Fibroblast of skin of right quadriceps (primary cell): ENCODE results near the gene CCDC142.
A peak's percentile ranks its signal among the peaks of the same experiment; 100 is the strongest.
"Not testable (repeated sequence)": the region's sequence is repeated elsewhere in the genome, so short reads cannot be mapped to it uniquely, and the experiment has no call there.

Experiments used
- DNase-seq: peaks from one replicate; pipeline ENCODE4 v3.0.0-alpha.2; 2013

CCDC142 gene

DNA sequence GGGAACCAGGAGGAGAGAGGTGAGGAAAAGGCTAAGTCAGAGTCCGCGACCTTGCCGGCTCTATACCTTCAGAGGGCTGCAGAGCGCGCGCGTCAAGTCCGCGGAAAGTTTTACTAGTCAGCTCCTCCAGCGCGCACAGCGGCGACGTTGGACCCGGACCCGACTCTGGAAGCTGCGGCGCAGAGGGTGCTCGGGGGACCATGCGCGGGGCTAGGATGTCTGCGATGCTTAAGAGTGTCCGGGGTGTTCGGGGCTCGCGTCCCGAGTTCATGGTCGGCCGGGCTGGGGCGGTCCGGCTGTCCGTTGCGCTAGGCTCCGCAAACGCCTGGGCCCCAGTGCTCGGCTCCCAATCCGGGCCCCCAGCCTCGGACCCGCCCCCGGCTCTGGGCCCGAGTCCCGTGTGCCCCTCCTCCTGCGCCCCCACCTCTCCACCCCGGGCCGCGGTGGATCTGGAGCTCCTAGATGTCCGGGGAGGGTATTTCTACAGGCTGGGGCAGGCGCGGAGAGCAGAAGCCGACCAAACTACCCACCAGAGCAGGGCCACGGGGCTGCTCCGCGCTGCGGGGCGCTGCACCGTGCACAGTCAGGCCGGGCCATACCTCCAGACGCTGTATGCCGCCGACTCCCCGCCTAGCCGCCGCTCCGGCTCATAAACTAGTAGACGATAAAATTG, 16.6 kb upstream of the CCDC142 start, which contains the start of gene LBX2:
LBX2 (minus strand) TSS at position 337 of the 673 bp plus-strand sequence; CDS start at position 271, 66 bp downstream.
- DNase-seq, result no peak

DNA sequence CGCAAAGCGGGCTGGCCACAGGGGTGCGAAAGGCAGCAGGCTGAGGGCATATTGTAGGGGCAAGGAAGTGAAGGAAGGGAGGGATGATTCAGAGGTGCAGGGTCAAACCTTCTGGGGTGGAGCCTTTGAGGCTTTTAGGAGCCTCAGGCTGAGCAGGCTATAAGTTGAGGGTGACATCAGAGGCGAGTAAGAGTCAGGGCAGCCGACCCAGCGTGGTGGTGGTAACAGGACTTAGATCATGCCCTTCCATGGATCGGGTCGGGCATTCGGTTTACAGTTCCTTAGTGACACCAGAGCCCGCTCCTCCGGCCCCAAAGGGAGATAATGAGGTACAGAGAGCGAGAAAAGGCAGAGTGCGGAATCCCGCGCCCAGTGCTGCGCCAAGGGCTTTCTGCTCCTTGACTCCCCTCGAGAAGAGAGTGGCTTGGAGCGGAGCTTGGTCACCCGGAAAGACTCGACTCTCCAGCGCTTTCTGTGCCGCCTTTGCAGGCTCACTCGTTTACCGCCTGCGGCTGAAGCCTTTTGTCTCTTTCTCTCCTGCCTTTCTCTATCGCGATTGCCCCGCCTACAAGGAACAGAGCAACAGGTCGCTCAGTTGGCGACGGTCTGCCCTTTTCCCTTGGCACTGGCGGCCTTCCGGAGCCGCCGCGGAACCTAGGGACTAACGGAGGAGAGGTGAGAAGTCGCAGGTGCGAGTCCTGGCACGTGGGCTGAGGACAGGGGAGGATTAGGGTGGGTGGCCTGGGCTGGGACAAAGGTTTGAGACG, 15.9 kb upstream of the CCDC142 start:
- no peak for DNase-seq

DNA sequence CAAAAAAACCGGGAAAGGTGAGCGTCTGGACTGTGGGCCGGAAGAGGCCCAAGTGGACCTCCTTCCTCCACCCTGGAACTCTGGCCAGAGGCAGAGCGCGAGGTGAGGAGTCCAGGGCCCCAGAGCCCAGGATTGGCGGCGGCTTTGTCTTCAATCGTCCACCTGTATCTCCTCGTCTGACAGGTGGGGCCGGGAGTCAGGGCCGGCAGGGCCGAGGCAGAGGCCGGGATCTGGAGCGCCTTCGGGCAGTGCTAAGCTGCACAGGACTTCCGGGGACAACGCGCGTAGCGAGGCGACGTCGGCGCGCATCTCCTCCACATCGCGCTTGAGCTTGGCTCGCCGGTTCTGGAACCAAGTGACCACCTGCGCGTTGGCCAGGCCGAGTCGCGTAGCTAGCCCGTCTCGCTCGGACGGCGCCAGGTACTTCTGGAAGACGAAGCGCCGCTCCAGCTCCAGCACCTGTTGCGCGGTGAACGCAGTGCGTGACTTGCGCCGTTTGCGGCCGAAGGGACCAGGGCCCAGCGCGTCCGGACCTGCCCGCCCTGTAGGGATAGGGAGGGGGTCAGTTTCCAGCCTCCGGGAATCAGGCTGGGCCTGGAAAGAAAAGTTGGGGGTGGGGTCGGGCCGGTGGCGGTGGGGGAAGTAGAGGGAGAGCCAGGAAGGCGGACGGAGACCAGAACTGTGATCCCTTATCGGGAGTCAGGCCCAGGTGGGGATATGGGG, 15.1 kb upstream of the CCDC142 start:
- no peak for DNase-seq

DNA sequence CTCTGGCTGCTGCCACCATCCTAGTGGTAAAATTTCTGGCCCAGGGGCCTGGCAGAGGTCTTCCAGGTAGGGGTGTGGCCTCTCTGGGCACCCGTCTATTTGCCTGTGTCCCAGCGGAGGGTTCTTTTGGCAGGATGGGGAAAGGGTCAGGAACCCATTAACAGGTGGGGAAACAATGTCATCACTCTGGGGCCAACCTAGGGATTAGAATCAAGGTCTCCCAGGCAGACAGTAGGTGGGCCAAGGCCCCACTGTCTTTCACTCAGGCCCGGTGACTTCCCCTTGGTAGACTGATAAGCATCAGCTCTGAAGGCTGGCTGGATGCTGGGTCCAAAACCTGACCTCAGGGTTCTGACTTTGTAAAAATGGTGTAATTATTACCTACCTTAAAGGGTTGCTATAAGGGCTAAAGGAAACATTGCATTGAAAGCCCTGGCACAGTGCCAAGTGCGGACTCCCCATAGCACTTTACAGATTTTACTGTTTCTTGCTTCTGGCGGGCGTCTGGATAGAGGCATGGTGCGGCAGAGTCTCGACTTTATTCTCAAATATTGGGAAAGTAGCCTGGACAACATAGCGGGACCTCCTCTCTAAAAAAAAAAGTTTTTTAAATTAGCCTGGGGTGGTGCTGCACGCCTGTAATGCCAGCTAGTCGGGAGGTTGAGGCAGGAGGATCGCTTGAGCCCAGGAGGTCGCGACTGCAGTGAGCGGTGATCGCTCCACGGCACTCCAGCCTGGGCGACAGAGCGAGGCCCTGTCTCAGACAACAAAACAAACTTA, 14.4 kb upstream of the CCDC142 start:
- no peak for DNase-seq

DNA sequence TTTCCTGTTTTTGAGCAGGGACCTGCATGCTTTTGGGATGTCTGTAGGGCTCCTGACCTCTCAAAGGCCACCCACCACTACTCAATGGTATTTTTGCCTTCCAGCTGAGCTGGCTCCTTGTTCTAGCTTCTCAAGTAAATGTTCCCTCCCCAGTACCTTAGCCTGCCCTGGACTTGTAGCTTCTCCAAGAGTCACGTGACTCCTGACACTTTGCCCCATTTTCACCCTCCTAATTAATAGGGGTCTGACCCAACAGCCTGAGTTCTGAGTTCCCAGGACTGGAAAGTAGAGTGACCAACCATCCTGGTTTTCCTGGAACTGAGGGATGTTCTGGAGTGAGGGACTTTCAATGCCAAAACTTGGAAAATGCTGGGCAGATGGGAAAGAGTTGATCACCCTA, 12.6 kb upstream of the CCDC142 start:
- no peak for DNase-seq

DNA sequence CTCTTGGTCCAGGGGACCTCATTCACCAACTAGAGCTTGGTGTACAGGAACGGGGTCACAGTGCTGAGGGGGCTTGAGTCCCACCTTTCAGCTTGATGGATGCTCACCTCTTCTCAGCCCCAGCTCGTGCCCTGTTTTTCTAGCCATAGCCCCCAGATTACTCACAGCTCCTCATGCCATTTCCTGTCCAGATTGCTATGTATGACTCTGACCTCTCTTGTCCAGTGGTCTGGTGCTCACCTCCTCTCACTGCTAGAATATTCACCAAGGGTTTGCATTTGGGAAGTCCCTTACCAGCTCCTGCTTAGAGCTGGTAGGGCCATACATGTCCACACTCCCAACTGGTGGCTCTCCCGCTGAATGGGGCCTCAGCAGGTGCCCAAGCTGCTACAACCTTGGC, 10.7 kb upstream of the CCDC142 start:
- DNase-seq, result no peak

DNA sequence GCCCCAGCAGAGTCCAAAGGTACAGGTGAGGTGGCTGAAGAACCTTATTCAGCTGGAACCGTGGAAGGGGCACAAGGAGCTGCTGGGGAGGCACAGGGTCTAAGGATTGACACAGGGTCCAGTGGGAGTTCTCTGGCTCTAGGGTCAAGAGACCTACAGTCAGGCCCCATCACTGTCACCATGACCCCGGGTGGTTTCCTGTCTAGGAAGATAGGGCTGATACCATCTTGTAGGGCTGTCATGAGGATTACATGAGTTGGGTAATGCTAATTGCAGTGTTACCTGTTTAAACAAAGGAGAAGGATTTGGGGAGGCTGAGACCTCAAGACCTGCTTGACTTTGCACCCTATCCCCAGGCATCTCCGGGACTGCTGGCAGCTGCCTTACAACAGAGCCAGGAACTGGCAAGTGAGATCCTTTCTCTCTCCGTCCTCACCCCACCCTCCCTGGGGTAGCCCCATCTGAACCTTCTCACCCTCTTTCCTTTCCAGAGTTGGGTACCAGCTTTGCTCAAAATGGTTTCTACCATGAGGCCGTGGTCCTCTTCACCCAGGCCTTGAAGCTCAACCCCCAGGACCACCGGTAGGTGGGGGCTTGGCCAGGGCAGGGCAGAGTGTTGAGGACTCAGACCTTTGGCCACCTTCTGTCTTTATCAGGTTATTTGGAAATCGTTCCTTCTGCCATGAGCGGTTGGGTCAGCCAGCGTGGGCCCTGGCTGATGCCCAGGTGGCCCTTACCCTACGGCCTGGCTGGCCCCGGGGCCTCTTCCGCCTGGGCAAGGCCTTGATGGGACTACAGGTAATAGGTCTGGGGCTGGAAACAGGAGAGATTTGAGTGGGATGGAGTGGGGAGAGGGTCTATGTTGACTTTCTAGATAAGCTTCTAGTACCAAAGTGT, 9.1 kb upstream of the CCDC142 start:
- no peak for DNase-seq

DNA sequence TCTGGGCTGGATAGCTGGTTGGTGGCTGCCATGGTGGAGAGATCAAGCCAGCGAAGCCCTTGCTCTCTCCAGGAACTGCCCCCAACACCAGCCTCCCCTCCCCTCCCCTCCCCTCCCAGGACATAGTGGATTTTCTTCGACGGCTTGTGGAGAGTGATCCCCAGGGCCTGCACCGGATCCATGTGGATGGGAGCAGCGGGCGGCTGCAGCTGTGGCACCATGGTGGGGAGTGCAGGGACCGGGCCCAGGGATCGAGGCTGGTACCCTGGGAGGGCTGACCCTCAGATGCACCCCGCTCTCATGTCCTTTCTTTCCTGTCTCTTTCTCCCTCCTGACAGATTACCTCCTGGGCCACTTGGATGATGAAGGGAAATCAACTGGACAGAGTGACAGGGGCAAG, 7.1 kb upstream of the CCDC142 start:
- no peak for DNase-seq

DNA sequence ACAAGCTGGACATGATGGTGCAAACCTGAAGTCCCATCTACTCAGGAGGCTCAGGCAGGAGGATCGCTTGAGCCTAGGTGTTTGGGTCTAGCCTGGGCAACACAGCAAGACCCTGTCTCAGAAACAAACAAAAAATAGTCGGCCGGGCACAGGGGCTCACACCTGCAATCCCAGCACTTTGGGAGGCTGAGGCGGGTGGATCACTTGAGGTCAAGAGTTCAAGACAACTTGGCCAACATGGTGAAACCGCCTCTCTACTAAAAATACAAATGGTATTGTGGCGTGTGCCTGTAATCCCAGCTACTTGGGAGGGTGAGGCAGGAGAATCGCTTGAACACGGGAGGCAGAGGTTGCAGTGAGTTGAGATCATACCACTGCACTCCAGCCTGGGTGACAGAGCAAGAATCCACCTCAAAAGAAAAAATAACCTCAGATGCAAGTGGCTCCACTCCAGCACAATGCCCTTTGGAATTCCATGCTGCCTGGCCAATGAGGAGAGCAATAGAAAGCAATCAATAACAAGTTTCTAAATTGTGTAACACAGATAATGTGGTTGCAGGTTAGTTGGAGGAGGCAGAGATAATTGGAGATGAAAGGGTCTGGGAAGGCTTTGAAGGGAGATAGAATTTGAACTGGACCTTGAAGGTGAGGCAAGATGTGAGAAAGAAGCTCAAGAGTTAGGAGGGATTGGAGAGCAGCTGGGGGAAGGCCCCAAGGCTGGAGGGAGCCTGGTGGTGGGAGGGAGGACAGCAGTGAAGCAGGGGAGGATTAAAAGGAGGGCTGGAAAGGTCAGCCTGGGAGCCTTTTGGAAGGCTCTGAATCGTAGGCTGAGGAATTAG, 6.1 kb upstream of the CCDC142 start:
- no peak for DNase-seq

DNA sequence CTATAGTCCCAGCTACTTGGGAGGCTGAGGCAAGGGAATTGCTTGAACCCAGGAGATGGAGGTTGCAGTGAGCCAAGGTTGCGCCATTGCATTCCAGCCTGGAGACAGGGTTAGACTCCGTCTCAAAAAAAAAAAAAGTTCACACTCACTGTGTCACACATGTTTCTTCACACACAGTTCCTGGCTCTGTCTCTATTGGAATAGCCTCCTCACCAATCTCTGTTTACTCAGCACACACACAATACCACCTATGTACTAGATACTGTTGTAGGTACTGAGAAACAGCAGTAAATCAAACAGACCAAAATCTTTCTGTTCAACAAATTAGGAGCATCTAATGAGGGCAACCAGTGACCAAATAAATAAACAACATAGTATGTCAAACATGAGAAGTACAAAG, 3.3 kb upstream of the CCDC142 start:
- DNase-seq, result no peak

DNA sequence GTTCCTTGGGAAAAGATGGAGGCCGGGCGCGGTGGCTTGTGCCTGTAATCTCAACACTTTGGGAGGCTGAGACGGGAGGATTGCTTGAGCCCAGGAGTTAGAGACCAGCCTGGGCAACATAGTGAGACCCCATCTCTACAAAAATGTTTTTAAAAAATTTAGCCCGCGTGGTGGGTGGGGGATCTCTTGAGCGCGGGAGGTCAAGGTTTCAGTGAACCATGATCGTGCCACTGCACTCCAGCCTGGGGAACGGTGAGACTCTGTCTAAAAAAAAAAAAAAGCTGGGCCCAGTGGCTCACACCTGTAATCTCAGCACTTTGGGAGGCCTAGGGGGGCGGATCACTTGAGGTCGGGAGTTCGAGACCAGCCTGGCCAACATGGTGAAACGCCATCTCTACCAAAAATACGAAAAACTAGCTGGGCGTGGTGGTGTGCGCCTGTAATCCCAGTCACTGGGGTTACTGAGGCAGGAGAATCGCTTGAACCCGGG, 922 bp upstream of the CCDC142 start:
- not testable (repeated sequence) for DNase-seq

DNA sequence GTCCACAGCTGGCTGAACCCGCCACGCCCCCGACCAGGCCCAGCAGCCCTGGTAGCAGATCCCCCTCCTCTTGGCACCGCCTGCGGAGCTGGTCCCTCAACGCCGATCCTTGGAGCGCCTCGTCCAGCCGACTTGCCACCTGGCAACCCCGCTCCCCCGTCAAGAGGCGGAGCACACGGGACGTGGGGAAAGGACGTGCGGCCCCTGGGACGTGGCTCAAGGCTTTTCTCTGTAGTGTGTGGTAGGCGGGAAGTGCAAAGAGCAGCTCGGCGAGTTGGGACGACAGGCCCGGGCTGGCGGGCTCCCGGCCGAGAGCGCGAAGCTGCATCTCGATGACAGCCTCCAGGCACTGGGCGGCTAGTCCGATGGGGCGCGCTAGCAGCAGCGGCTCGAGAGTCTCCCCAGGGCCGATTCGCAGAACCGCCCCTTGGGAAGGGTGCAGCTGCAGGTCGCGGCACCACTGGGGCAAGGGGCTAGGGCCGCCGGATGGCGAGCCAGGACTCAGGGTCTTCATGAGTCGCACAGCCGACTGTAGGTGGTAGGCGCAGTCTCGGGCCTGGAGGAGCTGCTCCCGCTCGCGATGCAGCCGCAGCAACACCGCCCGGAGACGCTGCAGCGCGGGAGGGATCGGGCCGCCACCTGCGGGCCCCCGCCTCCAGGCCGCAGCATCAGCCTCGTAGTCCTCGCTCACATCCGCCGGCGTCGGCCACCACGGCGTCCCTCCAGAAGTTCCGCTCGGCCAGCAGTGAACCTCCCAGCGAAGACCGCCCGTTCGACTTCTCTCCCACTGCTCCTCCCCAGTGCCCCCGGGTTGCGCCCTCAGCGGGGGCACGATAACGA, 617 bp downstream of the CCDC142 start:
- DNase-seq, result no peak

DNA sequence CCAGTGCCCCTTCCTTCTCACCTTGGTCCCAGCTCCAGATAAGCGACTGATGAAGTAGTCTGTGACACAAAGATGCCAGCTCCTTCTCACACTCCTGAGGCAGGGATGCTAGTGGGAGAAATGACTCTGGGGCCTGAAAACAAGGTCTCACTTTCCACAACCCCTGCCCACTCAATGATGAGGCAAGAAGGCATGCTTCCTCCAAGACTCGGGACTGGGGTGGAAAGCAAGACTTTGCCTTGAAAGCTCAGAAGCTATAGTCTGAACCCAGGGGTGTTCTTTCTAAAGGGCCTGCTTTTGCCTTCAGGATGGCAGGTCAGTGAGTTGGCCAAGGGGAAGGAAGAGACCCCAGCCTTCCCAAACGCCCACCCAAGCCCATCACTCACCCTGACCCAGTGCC, 1.4 kb downstream of the CCDC142 start:
- no peak for DNase-seq

DNA sequence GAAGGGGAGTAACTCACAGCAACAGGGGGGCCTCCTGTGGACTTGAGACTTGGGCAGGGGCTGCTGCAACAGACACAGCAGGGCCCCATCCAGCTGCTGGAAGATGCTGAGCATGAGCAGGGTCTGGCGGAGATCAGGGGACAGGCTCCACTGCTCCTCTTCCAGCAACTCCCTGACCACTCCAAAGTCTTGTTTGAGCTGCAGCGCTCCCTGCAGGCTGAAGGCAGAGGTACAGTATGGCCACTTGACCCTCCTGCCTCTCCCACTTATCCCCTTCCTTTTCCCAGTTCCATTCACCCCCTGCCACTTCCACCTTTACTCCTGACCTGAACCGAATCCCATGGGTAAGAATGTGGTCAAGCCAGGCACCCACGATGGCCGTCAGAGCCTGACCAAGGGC, 7.9 kb downstream of the CCDC142 start:
- DNase-seq, result no peak

DNA sequence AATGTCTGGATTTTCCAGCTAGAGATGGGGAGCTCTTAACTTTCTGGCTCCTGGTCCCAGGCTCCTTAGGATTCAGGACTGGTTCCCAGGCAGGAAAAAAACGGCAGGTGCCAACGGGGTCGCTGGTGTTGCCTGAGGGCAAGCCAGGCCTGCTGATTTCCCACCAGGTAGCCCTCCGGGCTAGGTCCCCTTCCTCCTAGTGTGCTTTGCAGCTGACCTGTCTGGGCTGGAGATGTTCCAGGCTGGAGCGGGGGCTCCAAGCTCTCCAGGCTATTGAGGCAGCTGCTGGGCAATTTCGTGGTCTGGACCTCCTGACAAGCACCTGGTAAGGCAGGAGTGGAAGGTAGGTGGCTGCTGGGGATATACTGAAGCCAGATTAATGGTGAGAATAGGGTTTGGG, 8.3 kb downstream of the CCDC142 start:
- no peak for DNase-seq

DNA sequence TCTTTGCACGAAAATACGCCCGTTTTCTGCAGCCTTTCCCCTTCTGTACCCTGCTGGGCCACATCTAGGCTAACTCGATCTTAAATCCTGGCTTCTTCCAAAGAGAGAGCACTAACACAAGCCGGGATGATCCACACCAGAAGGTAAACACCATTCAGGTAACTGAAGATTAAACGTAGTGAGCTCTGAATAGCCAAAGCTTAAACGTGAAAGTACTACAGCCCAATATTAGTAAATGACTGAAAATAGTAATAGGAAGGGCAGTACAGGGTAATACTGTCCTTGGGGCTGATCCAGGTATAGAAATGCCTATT, 9.9 kb downstream of the CCDC142 start:
- no peak for DNase-seq

DNA sequence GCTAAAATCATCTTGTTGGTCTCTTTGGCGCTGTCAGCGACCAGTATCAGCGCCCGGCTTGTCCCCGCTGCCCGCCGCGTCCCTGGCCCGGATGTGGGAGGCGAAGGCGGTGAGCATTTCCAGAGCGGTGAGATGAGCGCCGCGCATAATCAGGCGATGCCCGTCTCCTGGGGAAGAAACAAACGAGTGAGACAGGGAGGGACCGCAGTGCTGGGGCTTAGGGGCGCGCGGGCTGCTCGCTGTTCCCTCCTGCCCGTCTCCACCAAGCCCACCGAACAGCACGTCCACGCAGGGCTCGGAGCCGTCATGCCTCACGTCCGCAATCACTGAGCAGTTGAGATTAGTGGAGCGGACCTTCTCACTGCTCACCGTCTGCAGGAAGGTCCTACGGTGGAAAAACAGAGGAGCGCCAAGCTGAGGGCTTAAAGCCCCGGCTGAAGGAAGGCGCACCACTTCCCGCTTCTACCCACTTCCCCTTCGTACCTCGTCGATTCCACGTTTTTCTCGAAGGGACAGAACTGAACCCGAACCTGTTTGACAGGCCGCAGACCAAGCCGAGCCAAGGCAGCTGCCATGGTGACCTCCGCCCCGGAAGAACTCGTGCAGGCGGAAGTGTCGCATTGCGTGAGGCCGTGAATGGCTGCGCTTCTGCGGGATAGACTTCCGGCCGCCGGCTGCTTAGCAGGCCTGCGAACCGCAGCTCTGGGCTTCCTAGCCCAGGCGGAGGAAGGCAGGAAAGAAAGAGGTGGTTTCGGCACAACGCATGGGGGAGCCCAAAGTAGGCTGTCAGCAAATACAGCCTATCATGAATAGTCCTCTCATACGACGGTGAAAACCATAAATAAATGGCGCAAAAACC, 10.5 kb downstream of the CCDC142 start, which contains the start of gene MRPL53:
MRPL53 (minus strand) TSS at position 595 of the 859 bp plus-strand sequence; CDS start at position 575, 20 bp downstream.
- peak; percentile 94 for DNase-seq

DNA sequence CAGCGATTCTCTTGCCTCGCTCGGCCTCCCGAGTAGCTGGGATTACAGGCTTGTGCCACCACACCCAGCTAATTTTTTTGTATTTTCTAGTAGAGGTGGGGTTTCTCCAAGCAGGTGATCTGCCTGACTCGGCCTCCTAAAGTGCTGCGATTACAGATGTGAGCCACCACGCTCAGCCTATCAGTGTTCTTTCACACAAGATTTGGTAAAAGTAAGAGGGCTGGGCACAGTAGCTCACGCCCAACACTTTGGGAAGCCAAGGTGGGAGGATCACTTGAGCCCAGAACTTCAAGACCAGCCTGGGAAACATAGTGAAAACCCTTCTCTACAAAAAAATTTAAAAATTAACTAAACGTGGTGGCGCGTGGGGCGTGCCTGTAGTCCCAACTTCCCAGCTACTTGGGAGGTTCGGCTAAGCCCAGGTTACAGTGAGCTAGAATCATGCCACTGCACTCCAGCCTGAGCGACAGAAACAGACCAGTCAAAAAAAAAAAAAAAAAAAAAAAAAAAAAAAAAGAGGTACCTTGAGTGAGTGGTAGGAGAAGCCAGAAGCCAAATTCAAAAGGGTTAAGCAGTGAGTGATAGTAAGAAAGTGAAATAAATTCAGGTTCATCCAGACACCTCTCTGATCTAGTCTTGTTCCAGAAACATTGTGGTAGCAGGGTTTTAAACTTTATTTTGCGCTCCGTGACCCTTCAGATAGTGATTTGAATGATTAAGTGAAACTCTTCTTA, 11.3 kb downstream of the CCDC142 start:
- DNase-seq, result no peak
